Right lobe of liver (tissue), 4 donors: ENCODE measurements around the gene DDB1.

Experiments used
- CTCF ChIP-seq, 4 donors: fragments of 200-600 bp in 3 of 4; fragments of 450-650 bp in 1 of 4; IDR thresholded peaks; one replicate each; pipeline versions ENCODE4 v1.5.1 to v1.8.0; 2016 to 2022; ENCODE audit warnings: antibody characterized with exemption in 4 of 4, mild to moderate bottlenecking in 2 of 4
- POLR2A ChIP-seq: fragments of 450-650 bp; IDR thresholded peaks from one replicate; pipeline ENCODE4 v1.6.1; 2017; ENCODE audit warnings: antibody characterized with exemption, mild to moderate bottlenecking
- donor health status: DM: no; HTN: no; CAD: no.
- donor health status: DM: no; HTN: no; CAD: no.
- donor health status: DM: no; HTN: yes; CAD: no.

- TF ChIP-seq CTCF (IDR thresholded peaks at IDR 0.05), result no peak
- no peak for TF ChIP-seq POLR2A
Measured at GRCh38 chr11:61290905-61291690, 41.8 kb downstream of the DDB1 start.
